Gastrocnemius medialis (tissue), 4 donors: ENCODE results near the gene TMSB4Y. TPM values are rescaled to one million over a fixed set of nuclear protein-coding genes. Genes with fewer than 3 reads are reported as not detected.

Source experiments
- ATAC-seq, 2 donors: fragments of 150-250 bp; one replicate each; pipeline ENCODE4 v1.9.1; 2016
- DNase-seq, 2 donors: peaks; one replicate each; pipeline ENCODE4 v3.0.0-alpha.2; 2019
- H3K27ac ChIP-seq, 4 donors: fragments of 200-600 bp; sonication (generic); 1 replicate in 1 of 4; 2 replicates in 3 of 4; pipeline ENCODE4 v1.5.1; 2016 to 2018; ENCODE audit warnings: mild to moderate bottlenecking in 2 of 4, moderate library complexity in 1 of 4
- H3K27me3 ChIP-seq, 3 donors: fragments of 200-600 bp; sonication (generic) in 2 of 3; 1 replicate in 1 of 3; 2 replicates in 2 of 3; pipeline versions ENCODE4 v1.5.1 to v1.6.0; 2016 to 2019; ENCODE audit warnings: mild to moderate bottlenecking in 1 of 3, moderate library complexity in 1 of 3
- H3K36me3 ChIP-seq, 2 donors: fragments of 200-600 bp; sonication (generic) in 1 of 2; one replicate each; pipeline ENCODE4 v1.5.1; 2017 to 2018
- H3K4me1 ChIP-seq, 2 donors: fragments of 200-600 bp; sonication (generic) in 1 of 2; one replicate each; pipeline ENCODE4 v1.5.1; 2016 to 2017; ENCODE audit warnings: mild to moderate bottlenecking in 2 of 2
- H3K4me3 ChIP-seq, 4 donors: fragments of 200-600 bp; sonication (generic) in 3 of 4; 1 replicate in 1 of 4; 2 replicates in 3 of 4; pipeline ENCODE4 v1.5.1; 2016 to 2019; ENCODE audit warnings: mild to moderate bottlenecking in 2 of 4
- H3K9me3 ChIP-seq, 3 donors: fragments of 200-600 bp; sonication (generic) in 2 of 3; 1 replicate in 1 of 3; 2 replicates in 2 of 3; pipeline ENCODE4 v1.5.1; 2016 to 2019
- CTCF ChIP-seq, 5 experiments: fragments of 450-650 bp in 3 of 5; fragments of 200-600 bp in 2 of 5; sonication (generic) in 2 of 5; IDR thresholded peaks in 4 of 5; conservative IDR thresholded peaks in 1 of 5; 1 replicate in 4 of 5; 2 replicates in 1 of 5; pipeline ENCODE4 v1.5.1; 2016 to 2019; ENCODE audit warnings: antibody characterized with exemption in 5 of 5, mild to moderate bottlenecking in 3 of 5, moderate library complexity in 3 of 5
- POLR2A ChIP-seq, 2 donors: fragments of 450-650 bp; IDR thresholded peaks; one replicate each; pipeline ENCODE4 v1.6.1; 2017; ENCODE audit warnings: antibody characterized with exemption in 2 of 2, mild to moderate bottlenecking in 2 of 2, moderate library complexity in 2 of 2
- in situ Hi-C, 4 donors: fragments of 200-750 bp; cut with MboI; loops; one replicate each; pipeline versions ENCODE4 v1.15.0 to v1.8.0; 2017; ENCODE audit warnings: low sequenced_read_pairs in 4 of 4
- intact Hi-C: fragments of 100-400 bp; cut with DNase I; formaldehyde crosslinking; loops from one replicate; pipeline ENCODE4 v1.15.1; 2023; ENCODE audit warnings: low total_unique reads
- total RNA-seq, 4 donors: library from RNA; depleted of rRNA; stranded (reverse); fragments of >200 nt; gene quantifications; one replicate each; pipeline versions ENCODE4 v1.1.0 to v1.2.3, GENCODE V29; 2016

TMSB4Y gene
- total RNA-seq, 4 donors from 2014 or later, result not detected

- ATAC-seq (peak; percentile 26 to 51), DNase-seq (no peak)
- TF ChIP-seq POLR2A (IDR thresholded peaks at IDR 0.05), result no peak
- no peak for TF ChIP-seq CTCF (IDR thresholded peaks at IDR 0.05 in 4 of 5, conservative IDR thresholded peaks at IDR 0.05 in 1 of 5)
- H3K36me3 ChIP-seq, result no peaks in the 10 kb centered on the region
- no peaks in the 10 kb centered on the region for H3K9me3 ChIP-seq
- peak overlapping the region in 2 of 4 donors; percentile 71 to 78 for H3K27ac ChIP-seq
- in situ Hi-C loops (no loop called here), intact Hi-C loops (no loop called here)
- H3K4me3 ChIP-seq, result peak overlapping the region in 2 of 4 donors; percentile 54 to 65
- no peaks in the 10 kb centered on the region for H3K4me1 ChIP-seq
- no peaks in the 10 kb centered on the region for H3K27me3 ChIP-seq
These were observed 627 bp downstream of the TMSB4Y start for GRCh38 chrY:13704121-13704930.

- Histone ChIP-seq H3K4me3 (peak overlapping the region in 2 of 4 donors; percentile 54 to 65), H3K27me3 (no peaks in the 10 kb centered on the region), H3K9me3 (no peaks in the 10 kb centered on the region), H3K4me1 (no peaks in the 10 kb centered on the region), H3K36me3 (no peaks in the 10 kb centered on the region), H3K27ac (no peak overlapping the region)
- in situ Hi-C loops (no loop called here), intact Hi-C loops (no loop called here)
- no peak for ATAC-seq
- no peak for TF ChIP-seq CTCF (IDR thresholded peaks at IDR 0.05 in 4 of 5, conservative IDR thresholded peaks at IDR 0.05 in 1 of 5)
- no peak for TF ChIP-seq POLR2A (IDR thresholded peaks at IDR 0.05)
- no peak for DNase-seq
These were observed 1.5 kb downstream of the TMSB4Y start for GRCh38 chrY:13705197-13705596.

GRCh38 chrY:13708038-13708437 lies 4.3 kb downstream of the TMSB4Y start:
- Histone ChIP-seq H3K27ac (no peak overlapping the region), H3K4me3 (no peak overlapping the region), H3K9me3 (no peaks in the 10 kb centered on the region), H3K27me3 (no peaks in the 10 kb centered on the region), H3K4me1 (no peaks in the 10 kb centered on the region), H3K36me3 (no peaks in the 10 kb centered on the region)
- ATAC-seq (no peak), DNase-seq (no peak)
- intact Hi-C loops, result no loop called here
- in situ Hi-C loops, result no loop called here
- TF ChIP-seq POLR2A (IDR thresholded peaks at IDR 0.05) (no peak), CTCF (IDR thresholded peaks at IDR 0.05 in 4 of 5, conservative IDR thresholded peaks at IDR 0.05 in 1 of 5) (no peak)

- TF ChIP-seq POLR2A (IDR thresholded peaks at IDR 0.05) (no peak), CTCF (IDR thresholded peaks at IDR 0.05 in 4 of 5, conservative IDR thresholded peaks at IDR 0.05 in 1 of 5) (no peak)
- H3K36me3 ChIP-seq, result no peaks in the 10 kb centered on the region
- ATAC-seq (no peak), DNase-seq (no peak)
- intact Hi-C loops (no loop called here), in situ Hi-C loops (no loop called here)
- H3K27ac ChIP-seq, result no peak overlapping the region
- no peaks in the 10 kb centered on the region for H3K9me3 ChIP-seq
- H3K4me3 ChIP-seq, result no peak overlapping the region
- no peaks in the 10 kb centered on the region for H3K27me3 ChIP-seq
- no peaks in the 10 kb centered on the region for H3K4me1 ChIP-seq
These were observed 15.3 kb downstream of the TMSB4Y start for GRCh38 chrY:13718996-13719395.
